Measurements from ENCODE around the gene PSMD11.

PSMD11 gene

GRCh38 chr17:32498391-32498790 is 54.1 kb downstream of the PSMD11 start (continued):
- no peak for TF ChIP-seq ZNF629 (tag by site-specific recombination; IDR thresholded peaks at IDR 0.05)
- TF ChIP-seq ZNF473 (tag by site-specific recombination; IDR thresholded peaks at IDR 0.05), result no peak
- peak; percentile 56; the same call in 1 of the 2 replicates for TF ChIP-seq ZNF394 (tag by site-specific recombination; IDR thresholded peaks at IDR 0.05; ENCODE audit: borderline replicate concordance)
- TF ChIP-seq SP3 (tag by site-specific recombination; IDR thresholded peaks at IDR 0.05), result no peak
- TF ChIP-seq ZNF140 (tag by site-specific recombination; IDR thresholded peaks at IDR 0.05), result no peak
- no peak for TF ChIP-seq ZNF223 (tag by site-specific recombination; IDR thresholded peaks at IDR 0.05)
- no peak for TF ChIP-seq ZNF214 (tag by site-specific recombination; IDR thresholded peaks at IDR 0.05; ENCODE audit: borderline replicate concordance)
- no peak for TF ChIP-seq ZNF23 (tag by site-specific recombination; IDR thresholded peaks at IDR 0.05; ENCODE audit: borderline replicate concordance)
- peak; percentile 48; the same call in 1 of the 2 replicates for TF ChIP-seq IKZF3 (tag by site-specific recombination; IDR thresholded peaks at IDR 0.05)
- TF ChIP-seq ZNF521 (tag by site-specific recombination; IDR thresholded peaks at IDR 0.05), result no peak
- TF ChIP-seq ZNF792 (tag by site-specific recombination; IDR thresholded peaks at IDR 0.05), result no peak
- no peak for TF ChIP-seq ZSCAN30 (tag by site-specific recombination; IDR thresholded peaks at IDR 0.05)
- TF ChIP-seq EGR2 (tag by site-specific recombination; IDR thresholded peaks at IDR 0.05; ENCODE audit: low read depth), result no peak
- TF ChIP-seq ZNF660 (tag by site-specific recombination; IDR thresholded peaks at IDR 0.05), result no peak
- TF ChIP-seq ZBTB49 (tag by site-specific recombination; IDR thresholded peaks at IDR 0.05; ENCODE audit: low read depth), result no peak
- TF ChIP-seq BCL6B (tag by site-specific recombination; IDR thresholded peaks at IDR 0.05), result peak; percentile 41; the same call in 1 of the 2 replicates
- no peak for TF ChIP-seq ZNF560 (tag by site-specific recombination; IDR thresholded peaks at IDR 0.05; ENCODE audit: borderline replicate concordance)
- TF ChIP-seq ZBTB48 (tag by site-specific recombination; IDR thresholded peaks at IDR 0.05), result no peak
- TF ChIP-seq ZNF423 (tag by site-specific recombination; IDR thresholded peaks at IDR 0.05), result no peak
- TF ChIP-seq FEZF1 (tag by site-specific recombination; IDR thresholded peaks at IDR 0.05), result no peak
- no peak for TF ChIP-seq HOXC10 (CRISPR knock-in tag; IDR thresholded peaks at IDR 0.05)
- no peak for TF ChIP-seq ZNF48 (tag by site-specific recombination; IDR thresholded peaks at IDR 0.05)
- TF ChIP-seq GLIS1 (tag by site-specific recombination; IDR thresholded peaks at IDR 0.05), result peak; percentile 57

- Histone ChIP-seq H3K9me3 (ENCODE audit: control insufficient read depth, insufficient read depth, low read depth, low read length) (no peaks in the 10 kb centered on the region), H3K4me1 (ENCODE audit: control insufficient read depth, insufficient read depth, low read length) (peaks cover 5% of the 10 kb centered on the region; the same call in 1 of the 2 replicates), H3K36me3 (ENCODE audit: control insufficient read depth in 2 of 2, insufficient read depth in 1 of 2, low read length in 2 of 2) (no peaks in the 10 kb centered on the region), H3K4me3 (ENCODE audit: low read depth, low read length) (no peak overlapping the region), H3K27ac (ENCODE audit: extremely low read depth, low read depth, low read length) (no peak overlapping the region)
- ChIA-PET CTCF (no interaction called here), POLR2A (no interaction called here)
- no peak for TF ChIP-seq ZNF157 (tag by site-specific recombination; IDR thresholded peaks at IDR 0.05)
- no peak for TF ChIP-seq GLI2 (tag by site-specific recombination; IDR thresholded peaks at IDR 0.05; ENCODE audit: borderline replicate concordance, low read depth)
- TF ChIP-seq PRDM4 (tag by site-specific recombination; IDR thresholded peaks at IDR 0.05), result no peak
- no peak for TF ChIP-seq PBX3 (CRISPR knock-in tag; IDR thresholded peaks at IDR 0.05)
- TF ChIP-seq ZNF155 (tag by site-specific recombination; IDR thresholded peaks at IDR 0.05), result no peak
- no peak for TF ChIP-seq KLF16 (tag by site-specific recombination; IDR thresholded peaks at IDR 0.05)
- no peak for TF ChIP-seq ZNF37A (tag by site-specific recombination; IDR thresholded peaks at IDR 0.05)
Measured at GRCh38 chr17:32502013-32502412, 57.7 kb downstream of the PSMD11 start.
